Activated CD4-positive, alpha-beta T cell treated with anti-CD3 and anti-CD28 coated beads for 1 hour (primary cell): Measurements from ENCODE around the gene ERBB4.

Source experiments
- DNase-seq: peaks from one replicate; pipeline ENCODE4 v3.0.0-alpha.2; 2020

Gene ERBB4

DNA sequence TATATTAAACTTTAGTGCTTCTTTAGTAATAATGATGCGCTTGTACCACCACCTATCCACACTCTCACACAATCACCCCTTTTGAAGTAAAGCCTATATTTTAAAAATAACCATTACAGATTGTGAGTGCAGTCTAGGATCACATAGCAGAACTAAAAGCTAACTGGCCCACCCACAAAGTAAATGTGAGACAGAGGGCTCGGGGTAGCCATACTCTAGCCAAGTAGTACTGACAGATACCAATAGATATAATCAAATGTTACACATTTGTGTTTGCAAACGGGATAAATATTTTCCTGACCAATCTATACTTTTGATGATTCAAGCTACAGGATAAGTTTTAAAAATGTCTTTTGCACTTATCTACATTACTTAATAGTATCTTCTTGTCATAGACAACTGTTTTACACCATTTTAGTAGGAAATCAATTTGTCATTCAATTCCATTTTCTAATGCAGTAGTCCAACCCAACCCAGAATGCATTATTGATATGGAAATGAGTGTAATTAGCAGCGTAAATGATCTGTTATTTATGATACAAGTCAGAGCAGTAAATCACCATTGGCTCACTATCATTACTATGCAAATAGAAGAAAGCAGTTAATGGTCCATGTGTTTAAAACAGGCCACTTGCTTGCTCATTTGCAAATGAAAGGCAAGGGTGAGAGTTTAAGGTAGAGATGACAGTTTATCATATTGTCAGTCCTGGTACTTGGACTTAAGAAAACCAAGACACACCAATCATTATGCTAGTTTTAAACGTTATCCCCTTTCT lies 111.8 kb downstream of the ERBB4 start:
- DNase-seq = no peak

DNA sequence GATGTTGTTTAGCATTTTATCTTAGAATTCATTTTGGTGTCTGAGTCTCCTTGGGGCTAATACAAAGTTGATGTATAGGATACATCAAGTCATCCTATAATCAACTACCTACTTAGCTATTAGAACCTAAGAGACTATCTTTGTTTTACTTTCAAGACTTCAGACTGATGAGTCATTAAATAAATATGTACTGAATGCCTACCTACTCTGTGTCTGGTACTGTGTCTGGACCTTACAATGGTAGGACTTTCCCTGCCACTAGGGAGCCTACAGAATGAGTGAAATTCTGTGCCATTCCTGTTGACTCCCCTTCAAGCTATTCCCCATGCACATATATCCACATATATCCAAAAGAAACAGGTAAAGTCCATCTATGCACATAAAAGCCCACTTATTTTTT lies 114.5 kb downstream of the ERBB4 start:
- DNase-seq = no peak

DNA sequence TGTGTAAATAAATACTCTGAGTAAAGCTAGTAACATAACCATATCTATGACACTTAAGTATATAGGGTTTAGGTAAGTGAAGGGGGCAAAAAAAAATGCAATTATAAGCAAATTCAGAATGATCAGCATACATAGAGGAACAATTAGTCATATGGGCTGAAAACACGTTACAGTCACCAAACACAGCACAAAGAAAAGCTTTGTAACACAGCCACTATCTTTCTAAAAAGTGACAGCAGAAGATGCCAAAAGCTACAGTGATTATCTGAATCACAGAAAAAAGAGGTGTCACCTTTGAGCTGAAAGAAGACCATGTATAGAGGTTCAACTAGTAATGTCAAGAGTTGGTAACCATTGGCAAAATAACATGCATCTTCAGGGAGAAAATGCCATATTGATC lies 115.5 kb downstream of the ERBB4 start:
- no peak for DNase-seq

DNA sequence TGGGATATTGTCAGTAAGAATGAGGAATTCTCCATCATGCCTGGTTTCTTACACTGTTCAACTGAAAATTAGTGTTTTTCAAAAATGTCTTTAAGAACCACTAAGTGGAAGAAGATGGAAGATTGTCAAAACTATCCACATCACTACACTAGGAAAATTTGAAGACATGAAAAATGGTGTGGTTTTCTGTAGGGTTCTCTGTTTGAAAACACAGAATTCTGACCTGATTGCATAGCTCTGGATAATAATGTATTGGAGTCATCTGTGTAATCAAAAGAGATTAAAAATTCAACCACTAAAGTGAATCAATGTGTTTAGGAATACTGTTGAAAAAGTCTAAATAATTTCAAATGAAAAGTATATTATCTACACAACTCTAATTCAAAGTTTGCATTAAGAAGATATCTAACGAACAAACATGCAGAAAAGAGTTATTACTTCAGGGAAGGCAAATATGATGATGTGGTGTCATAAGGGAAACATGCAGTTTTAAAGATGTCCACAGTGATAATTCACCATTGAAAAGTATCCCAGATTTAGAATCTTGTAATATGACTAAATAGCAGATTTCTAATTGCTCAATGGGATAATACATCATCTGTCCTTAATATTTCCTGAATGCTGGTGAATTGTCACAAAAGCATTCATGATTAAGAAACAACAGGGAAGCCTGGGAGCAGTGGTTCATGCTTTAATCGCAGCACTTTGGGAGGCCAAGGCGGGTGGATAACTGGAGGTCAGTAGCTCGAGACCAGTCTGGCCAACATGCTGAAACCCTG lies 116.9 kb downstream of the ERBB4 start:
- no peak for DNase-seq

DNA sequence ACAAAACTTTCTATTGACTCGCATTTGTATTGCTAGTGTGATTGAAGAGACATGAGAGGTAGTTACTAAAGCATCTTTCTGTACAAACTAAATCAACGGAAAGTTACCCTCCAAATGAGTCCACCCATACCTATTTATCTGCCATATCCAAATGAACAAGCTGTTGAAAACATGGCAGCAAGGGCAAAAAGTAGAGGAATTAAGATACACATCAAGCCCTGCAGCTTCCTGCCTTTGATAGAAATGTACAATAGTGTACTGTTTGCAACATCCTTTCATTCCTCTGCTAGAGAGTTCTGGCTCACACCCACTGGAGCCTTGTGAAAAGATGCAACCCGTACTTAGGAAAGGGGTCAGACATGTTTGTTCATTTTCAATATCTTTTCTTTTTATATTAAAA lies 122.5 kb downstream of the ERBB4 start:
- DNase-seq = no peak

DNA sequence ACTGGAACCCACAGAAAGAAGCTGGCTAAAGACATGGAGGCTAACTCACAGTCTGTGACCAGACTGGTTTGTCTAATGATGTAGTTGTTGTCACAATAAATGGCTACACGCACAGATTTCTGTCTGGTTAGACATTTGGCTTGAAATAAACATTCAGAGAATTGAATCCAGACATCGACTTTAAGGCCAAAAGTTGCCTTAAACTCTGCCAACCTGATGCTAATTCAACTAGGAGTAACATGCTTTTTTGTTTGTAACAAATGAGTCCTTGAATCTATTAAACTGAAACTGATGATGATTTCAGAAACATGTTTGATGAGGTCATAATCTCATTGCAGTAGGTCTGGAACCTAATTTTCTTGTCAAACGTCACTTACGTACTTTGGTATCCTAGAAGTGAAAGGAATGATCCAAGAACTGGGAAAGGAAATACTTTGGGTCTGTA lies 123.8 kb downstream of the ERBB4 start:
- no peak for DNase-seq

DNA sequence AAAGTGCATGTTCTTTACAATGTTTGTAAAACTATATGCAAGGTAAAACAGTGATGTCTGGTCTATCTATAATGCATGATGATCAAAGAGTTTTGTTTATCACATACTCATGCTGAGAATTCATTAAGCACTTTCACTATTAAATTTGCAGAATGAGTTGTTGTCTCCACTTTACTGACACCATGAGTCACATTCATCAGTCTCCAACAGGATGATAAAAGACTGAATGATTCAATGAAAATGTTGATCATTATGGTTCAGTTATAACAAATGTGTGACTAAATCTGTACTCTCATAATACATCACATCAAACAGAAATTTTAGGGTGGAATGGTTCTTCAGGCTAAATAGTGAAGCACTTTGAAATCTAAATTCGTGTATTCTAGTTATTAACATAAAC lies 129.0 kb downstream of the ERBB4 start:
- no peak for DNase-seq

DNA sequence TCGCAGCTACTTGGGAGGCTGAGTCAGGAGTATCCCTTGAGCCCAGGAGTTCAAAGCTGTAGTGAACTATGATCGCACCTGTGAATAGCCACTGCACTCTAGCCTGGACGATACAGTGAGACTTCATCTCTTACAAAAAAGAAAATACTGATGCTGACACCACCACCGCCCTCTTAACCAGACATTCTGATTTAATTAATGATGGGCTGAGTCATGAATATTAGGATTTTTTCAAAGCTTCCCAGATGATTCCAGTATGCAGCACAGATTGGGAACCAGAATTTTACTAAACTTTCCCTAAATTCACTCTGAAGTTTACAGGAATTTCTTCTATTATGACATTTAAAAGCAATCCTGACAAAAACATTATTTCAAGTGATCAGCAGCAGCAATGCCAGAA lies 130.1 kb downstream of the ERBB4 start:
- no peak for DNase-seq

DNA sequence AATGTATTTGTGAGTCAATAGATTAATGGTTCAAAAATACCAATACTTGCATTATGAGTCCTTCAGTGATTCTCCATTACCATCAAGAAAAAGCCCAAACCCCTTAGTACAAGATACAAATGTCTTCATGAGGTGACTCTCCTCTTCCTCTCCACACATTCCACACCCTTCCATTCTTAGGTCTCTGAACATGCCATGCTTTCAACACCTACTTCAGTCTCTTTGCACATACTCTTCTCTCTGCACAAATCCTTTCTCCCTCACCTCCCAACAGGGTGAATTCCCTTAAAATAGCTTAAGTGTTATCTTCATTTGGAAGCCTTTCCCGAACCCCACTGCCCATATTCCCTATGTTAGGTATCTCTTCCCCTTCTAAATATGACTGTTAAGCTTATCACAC lies 131.9 kb downstream of the ERBB4 start:
- no peak for DNase-seq

DNA sequence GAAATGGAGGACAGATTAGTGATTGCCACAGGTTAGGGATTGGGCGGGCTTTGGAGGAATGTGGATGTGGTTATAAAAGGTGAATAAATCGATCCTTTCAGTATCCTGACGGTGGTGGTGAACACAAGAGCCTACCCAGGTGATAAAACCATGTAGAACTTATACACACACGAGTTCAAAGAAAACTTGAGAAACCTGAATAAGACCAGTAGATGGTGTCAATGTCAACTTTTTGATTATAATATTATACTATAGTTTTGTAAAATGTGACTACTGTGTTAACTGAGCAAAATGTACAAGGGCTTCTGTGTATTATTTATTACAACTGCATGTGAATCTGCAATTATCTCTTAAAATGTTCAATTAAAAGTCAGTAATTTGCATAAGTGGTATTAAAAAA lies 136.3 kb downstream of the ERBB4 start:
- no peak for DNase-seq

DNA sequence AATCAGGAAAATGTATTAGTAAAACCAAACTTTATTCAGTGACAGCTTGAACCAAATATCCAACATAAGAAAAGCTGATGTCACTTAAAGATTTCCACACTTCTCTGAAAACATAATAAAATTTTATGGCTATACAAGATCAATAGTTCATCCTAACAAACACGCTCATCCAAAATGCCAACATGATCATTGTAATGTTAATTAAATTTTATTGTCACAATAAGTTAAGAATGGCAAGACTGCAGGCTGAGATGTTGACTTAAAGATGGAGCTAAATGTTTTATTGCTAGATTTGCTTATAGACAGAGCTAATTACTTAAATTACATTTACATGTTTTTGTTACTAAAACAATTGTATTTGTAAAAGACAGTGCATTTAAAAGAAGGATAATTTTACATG lies 140.3 kb downstream of the ERBB4 start:
- DNase-seq = no peak

DNA sequence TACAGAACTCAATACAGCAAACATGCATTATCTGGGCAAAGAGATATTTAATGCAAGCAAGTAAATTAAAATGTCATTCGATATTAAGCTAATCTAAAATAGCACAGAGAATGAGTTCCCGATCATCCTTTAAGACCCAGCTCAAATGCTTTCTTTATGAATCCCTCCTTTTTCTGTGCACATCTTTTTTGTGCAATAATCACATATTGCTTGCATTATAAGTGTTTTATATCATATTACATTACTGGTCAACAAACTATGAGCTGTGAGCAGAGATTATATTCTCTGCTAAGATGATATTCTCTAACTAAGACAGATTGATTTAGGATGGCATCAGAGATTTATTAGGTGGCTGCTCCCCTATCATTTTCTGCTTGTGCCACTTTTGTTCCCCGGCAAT lies 146.1 kb downstream of the ERBB4 start:
- DNase-seq = no peak

DNA sequence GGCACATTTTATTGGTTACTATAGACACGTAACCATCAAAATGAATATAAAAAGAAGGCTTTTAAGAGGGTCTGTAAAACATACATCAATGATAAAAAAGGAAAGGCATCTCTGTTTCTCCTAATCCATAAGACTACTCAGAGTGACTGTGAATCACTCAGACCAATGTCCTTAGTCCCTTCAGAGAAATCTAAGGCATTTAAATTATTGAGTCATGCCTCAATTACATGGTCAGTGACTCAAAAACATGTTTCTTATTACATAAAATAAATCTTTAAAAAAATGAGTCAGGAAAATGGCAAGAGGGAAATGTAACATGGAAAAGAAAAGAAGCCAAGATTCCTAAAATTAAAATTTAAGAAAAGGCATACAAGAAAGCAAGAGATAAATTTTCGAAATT lies 146.6 kb downstream of the ERBB4 start:
- no peak for DNase-seq

DNA sequence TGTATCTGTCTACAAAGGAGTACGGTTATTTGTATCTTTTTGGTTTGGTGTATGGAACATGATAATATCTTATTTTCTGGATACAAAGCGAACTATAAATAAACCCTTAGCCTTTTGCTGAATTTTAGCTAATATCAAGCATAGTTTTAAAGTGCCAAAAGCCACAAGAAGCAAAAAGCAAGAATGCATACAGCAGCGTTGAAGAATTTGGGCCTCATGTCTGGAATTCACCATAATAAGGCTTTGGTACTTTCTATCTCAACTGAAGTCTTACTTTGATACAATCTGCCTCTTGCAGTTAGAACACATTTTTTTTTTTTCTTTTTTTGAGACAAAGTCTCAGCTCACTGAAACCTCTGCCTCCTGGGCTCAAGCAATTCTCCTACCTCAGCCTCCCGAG lies 151.5 kb downstream of the ERBB4 start:
- DNase-seq = no peak

DNA sequence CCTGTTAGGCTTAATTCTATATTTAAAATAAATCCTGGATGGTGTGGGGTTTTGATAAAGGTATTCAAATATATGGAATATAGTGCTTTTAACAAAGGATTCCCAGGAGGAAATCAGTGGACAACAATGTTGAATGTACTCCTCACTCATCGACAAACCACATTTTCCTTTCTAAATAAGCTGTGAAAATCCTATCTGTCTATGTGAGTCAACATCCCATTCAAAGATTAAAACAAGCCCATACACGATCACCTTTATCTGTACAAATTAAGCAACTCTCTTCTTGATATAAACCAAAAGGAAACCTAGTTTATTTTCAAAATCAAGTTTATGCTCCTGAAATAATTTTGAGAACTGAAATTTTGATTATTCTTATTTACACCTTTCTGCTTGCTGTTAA lies 153.4 kb downstream of the ERBB4 start:
- DNase-seq = no peak

DNA sequence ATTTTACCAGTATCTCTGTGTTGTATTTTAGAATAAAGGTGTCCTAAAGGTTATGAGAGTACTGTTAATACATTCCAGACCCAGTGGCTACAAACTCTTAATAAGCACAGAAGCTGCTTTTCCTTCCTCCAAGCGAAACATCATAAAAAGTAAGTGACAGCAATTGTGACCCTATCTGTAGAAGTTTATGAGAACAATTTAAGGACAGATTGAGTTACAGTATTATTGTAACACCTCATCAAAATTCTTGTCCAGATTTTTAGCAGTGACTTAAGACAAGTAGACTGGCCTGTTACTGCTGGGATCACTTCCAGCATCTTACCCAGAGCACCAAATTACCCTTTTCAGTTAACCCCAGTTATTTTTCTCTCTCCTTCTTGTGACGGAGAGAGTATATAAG lies 154.6 kb downstream of the ERBB4 start:
- DNase-seq = no peak

DNA sequence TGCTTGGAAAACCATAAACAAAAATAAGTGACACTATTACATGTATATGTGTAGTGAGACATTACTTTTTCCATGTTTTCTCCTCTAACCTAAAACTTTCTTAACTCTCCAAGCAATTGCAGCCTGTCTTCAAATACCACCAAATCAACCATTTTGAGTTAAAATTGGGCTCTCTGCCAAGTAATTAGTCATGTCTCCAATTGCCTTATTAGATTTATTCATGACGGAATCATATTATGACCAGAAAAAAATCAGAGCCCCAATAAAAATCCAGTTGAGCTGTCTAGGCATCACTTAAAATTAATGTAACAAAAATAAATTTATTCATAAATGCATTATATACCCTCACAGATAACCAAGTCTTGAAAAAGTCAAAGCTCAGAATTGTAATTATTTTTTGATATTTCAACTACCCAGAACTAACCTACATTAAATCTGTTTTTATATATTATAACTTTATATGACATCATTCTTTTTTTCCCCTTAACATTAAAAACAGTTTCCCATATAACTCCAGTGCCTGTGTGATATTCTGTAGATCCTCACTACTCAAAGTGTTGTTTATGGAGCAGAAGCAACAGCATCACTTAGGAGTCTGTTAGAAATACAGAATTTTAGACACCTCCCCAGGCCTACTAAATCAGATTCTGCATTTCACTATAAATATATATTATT lies 157.0 kb downstream of the ERBB4 start:
- no peak for DNase-seq

DNA sequence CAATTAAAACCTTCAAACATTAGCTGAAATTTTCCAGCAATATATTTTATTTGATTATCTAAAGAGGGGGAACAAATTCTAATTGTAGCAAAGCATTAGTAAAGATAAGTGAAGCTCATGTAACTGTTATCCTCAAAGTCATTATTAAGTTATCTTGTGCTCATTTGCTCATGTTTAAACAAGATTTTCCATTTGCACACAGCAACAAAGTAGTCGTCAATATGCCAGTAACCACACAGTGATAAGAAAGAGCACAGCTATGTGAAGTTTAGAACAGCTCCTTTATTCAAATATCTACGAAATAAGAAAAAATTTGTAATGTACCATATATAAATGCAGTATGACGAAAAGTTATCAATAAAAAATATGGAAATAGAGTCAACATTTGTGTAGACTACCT lies 159.5 kb downstream of the ERBB4 start:
- DNase-seq = no peak

DNA sequence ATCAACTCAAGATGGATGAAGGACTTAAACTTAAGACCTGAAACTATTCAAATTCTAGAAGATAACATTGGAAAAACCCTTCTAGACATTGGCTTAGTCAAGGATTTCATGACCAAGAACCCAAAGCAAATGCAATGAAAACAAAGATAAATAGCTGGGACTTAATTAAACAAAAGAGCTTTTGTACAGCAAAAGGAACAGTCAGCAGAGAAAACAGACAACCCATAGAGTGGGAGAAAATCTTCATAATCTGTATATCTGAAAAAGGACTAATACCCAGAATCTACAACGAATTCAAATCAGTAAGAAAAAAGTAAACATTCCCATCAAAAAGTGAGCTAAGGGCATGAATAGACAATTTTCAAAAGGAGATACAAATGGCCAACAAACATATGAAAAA lies 171.2 kb downstream of the ERBB4 start:
- DNase-seq = no peak

DNA sequence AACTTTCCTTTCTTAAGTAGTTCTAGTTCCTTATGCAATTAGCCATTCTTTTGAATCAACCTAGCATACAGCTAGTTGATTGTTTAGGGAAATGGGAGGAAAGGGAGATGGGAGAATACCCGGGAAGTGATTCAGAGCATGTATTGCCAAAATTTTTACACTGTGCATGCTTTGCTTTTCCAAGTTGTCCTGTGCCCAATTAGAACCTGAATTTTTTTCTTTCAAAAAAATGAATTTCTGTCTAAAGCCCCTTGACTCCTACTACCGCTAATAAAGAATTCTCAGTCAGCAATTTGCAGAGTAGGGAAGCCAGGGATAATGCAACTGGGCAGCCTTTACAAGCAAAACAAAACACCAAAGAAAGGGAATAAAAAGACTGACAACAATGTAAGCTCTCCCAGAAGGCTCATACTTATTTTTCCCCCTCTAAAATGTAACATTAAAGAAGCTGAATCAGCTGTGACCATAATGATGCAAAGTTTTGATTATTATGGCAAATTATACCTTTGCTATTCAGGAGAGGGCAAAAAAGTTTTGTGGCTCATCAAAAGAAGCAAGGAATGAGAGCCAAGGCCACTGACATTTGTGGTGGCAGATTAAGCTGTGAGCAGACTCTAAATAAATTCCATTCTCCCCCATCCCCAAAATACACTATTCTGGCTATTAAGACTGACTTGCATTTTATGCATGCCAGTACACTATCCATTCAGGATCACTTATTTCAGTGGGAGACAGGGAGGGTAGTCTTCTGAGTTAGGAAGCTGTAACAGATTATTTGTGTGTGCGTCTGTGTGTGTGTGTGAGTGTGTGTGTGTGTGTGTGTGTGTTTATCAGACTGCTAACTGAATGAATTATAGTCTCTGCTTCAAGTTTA lies 174.3 kb downstream of the ERBB4 start:
- no peak for DNase-seq

DNA sequence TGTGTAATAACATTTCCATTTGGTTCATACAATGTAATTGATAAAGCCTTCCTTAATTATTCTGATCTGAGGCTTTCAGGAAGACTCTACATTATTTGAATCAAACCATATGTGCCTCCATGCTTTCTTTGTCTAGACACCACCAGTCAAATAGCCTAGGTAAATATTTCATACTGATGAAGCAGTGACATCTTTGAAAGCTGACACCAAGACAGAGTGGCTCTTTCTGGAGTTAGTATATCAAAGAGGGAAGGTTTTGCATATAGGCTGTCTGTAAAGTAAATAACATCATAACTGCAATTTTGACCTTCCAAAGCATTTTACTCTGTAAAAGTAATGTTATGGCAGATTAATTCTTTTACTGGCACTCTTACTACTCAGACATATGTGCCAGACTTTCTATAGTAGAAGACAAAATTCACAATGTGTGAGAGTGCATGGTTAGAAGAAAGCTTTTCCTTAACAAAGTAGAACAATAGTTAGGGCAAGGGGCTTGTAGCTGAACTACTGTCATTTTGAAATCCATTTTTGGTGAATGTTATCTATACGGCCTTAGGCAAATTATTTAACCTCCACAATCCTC lies 177.3 kb downstream of the ERBB4 start:
- no peak for DNase-seq

DNA sequence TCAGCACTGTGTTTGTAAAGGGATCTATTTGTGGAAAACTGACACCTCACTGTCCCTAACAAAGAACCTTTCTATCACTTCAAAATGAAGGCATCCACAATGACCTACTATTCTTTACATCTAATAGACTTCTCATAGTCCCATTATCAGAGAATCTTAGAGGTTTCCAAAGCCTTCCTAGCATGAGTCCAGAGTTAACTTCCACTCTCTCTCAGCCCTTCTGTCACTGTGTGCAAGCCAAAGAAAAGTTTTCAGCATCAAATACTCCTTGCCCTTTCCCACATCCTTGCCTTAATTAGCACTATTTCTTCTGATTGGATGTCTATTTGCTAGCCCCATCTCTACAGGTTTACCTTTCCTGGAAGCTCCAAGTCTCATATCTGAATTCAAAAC lies 178.5 kb downstream of the ERBB4 start:
- no peak for DNase-seq
